Neural cell (in vitro differentiated cells): ENCODE results near the gene SF3B6. TPM values are rescaled to one million over a fixed set of nuclear protein-coding genes. Genes with fewer than 3 reads are reported as not detected.

ENCODE experiments used
- H2AFZ ChIP-seq: fragments of 200-600, 300-800 bp; sonication (generic), shearing (Covaris generic); 2 replicates; pipeline ENCODE4 v1.6.0; 2014; ENCODE audit warnings: low read depth, mild to moderate bottlenecking, antibody characterized with exemption, low read length, moderate library complexity
- H3F3A ChIP-seq: fragments of 200-600 bp; shearing (Covaris generic); 2 replicates; pipeline ENCODE4 v1.6.1; 2016; ENCODE audit warnings: mild to moderate bottlenecking, moderate library complexity, mixed read lengths, antibody characterized with exemption, low read length; ENCODE audit not compliant: insufficient read depth, poor library complexity, severe bottlenecking
- H3K27ac ChIP-seq: fragments of 200-600, 300-800 bp; sonication (generic), shearing (Covaris generic); 2 replicates; pipeline ENCODE4 v1.5.1; 2014; ENCODE audit warnings: mild to moderate bottlenecking, low read length, moderate library complexity
- H3K27me3 ChIP-seq: fragments of 300-800, 200-600 bp; sonication (generic), shearing (Covaris generic); 2 replicates; pipeline ENCODE4 v1.6.0; 2014; ENCODE audit warnings: mild to moderate bottlenecking, low read depth, low read length, moderate library complexity; ENCODE audit not compliant: insufficient read depth
- H3K36me3 ChIP-seq: fragments of 300-800, 200-600 bp; sonication (generic), shearing (Covaris generic); 2 replicates; pipeline ENCODE4 v1.5.1; 2014; ENCODE audit warnings: mild to moderate bottlenecking, antibody characterized with exemption, low read length, moderate library complexity; ENCODE audit not compliant: insufficient read depth
- H3K4me2 ChIP-seq: fragments of 300-800, 200-600 bp; sonication (generic), shearing (Covaris generic); 2 replicates; pipeline ENCODE4 v1.6.0; 2014; ENCODE audit warnings: mild to moderate bottlenecking, low read length
- H3K4me3 ChIP-seq: fragments of 300-800, 200-600 bp; sonication (generic), shearing (Covaris generic); 2 replicates; pipeline ENCODE4 v1.5.1; 2014; ENCODE audit warnings: mild to moderate bottlenecking, low read length, moderate library complexity
- H3K79me2 ChIP-seq: fragments of 200-600 bp; shearing (Covaris generic); replicated peaks from 2 replicates; pipeline ENCODE4 v1.6.0; 2014; ENCODE audit warnings: mild to moderate bottlenecking, low read length, moderate library complexity; ENCODE audit not compliant: insufficient read depth
- H3K9ac ChIP-seq: fragments of 300-800, 200-600 bp; sonication (generic), shearing (Covaris generic); 2 replicates; pipeline ENCODE4 v1.6.1; 2016; ENCODE audit warnings: mild to moderate bottlenecking, low read length, mixed read lengths
- H3K9me2 ChIP-seq: fragments of 200-600 bp; shearing (Covaris generic); 2 replicates; pipeline ENCODE4 v1.6.1; 2016; ENCODE audit warnings: mild to moderate bottlenecking, low read length, mixed read lengths; ENCODE audit not compliant: insufficient read depth
- H3K9me3 ChIP-seq: fragments of 200-600, 300-800 bp; sonication (generic), shearing (Covaris generic); 2 replicates; pipeline ENCODE4 v1.6.1; 2016; ENCODE audit warnings: mild to moderate bottlenecking, mixed run types, low read length, moderate library complexity, mixed read lengths
- H4K20me1 ChIP-seq: fragments of 200-600 bp; shearing (Covaris generic); 2 replicates; pipeline ENCODE4 v1.6.1; 2016; ENCODE audit warnings: mild to moderate bottlenecking, mixed run types; ENCODE audit not compliant: insufficient read depth
- CTCF ChIP-seq: fragments of 450-650 bp; IDR thresholded peaks from 2 replicates; pipeline ENCODE4 v1.5.1; 2014; ENCODE audit warnings: antibody characterized with exemption, mild to moderate bottlenecking, moderate library complexity; ENCODE audit not compliant: poor library complexity, severe bottlenecking
- EP300 ChIP-seq: fragments of 450-650 bp; conservative IDR thresholded peaks from 2 replicates; pipeline ENCODE4 v1.6.1; 2014; ENCODE audit warnings: antibody characterized with exemption, mild to moderate bottlenecking, moderate library complexity; ENCODE audit not compliant: poor library complexity, severe bottlenecking
- EZH2 ChIP-seq: fragments of 200-600, 300-800 bp; shearing (Covaris generic), sonication (generic); IDR thresholded peaks from 2 replicates; pipeline ENCODE4 v1.6.1; 2014; ENCODE audit warnings: antibody characterized with exemption, low read length, borderline replicate concordance, mild to moderate bottlenecking; ENCODE audit not compliant: insufficient read depth, poor library complexity, severe bottlenecking
- MXI1 ChIP-seq: fragments of 450-650 bp; conservative IDR thresholded peaks from 2 replicates; pipeline ENCODE4 v1.6.1; 2014; ENCODE audit warnings: antibody characterized with exemption, mild to moderate bottlenecking; ENCODE audit not compliant: poor library complexity, severe bottlenecking
- POLR2AphosphoS5 ChIP-seq: IDR thresholded peaks from 2 replicates; pipeline ENCODE4 v1.6.1; 2012
- REST ChIP-seq: IDR thresholded peaks from 2 replicates; pipeline ENCODE4 v1.6.1; 2012; ENCODE audit warnings: borderline replicate concordance
- SMC3 ChIP-seq: fragments of 450-650 bp; conservative IDR thresholded peaks from 2 replicates; pipeline ENCODE4 v1.6.1; 2014; ENCODE audit warnings: antibody characterized with exemption, mild to moderate bottlenecking, moderate library complexity; ENCODE audit not compliant: poor library complexity
- TAF1 ChIP-seq: IDR thresholded peaks from 2 replicates; pipeline ENCODE4 v1.6.1; 2012; ENCODE audit warnings: low read depth
- polyA plus RNA-seq: library from polyadenylated mRNA; depleted of rRNA; stranded (reverse); fragments of >200 nt; gene quantifications from 2 replicates; pipeline ENCODE4 v1.2.3, GENCODE V29; 2014

SF3B6 gene
- polyA plus RNA-seq, 1 donor from 2014 or later: 442 TPM

GRCh38 chr2:24121469-24121868 is 45.3 kb upstream of the SF3B6 start:
- H3K36me3 ChIP-seq: no peaks in the 10 kb centered on the region
- H4K20me1 ChIP-seq: no peaks in the 10 kb centered on the region
- H3F3A ChIP-seq: no peaks in the 10 kb centered on the region
- no peak overlapping the region for H3K4me2 ChIP-seq
- H3K79me2 ChIP-seq: no peaks in the 10 kb centered on the region
- H3K27me3 ChIP-seq: no peaks in the 10 kb centered on the region
- no peaks in the 10 kb centered on the region for H3K9me3 ChIP-seq
- no peak overlapping the region for H2AFZ ChIP-seq
- no peak for TF ChIP-seq REST
- no peak for TF ChIP-seq TAF1
- TF ChIP-seq MXI1: no peak
- no peak for TF ChIP-seq POLR2AphosphoS5
- TF ChIP-seq EP300: no peak
- no peak for TF ChIP-seq CTCF
- TF ChIP-seq SMC3: no peak
- H3K9ac ChIP-seq: no peak overlapping the region
- no peak overlapping the region for H3K27ac ChIP-seq
- no peaks in the 10 kb centered on the region for H3K9me2 ChIP-seq
- H3K4me3 ChIP-seq: no peak overlapping the region

- Histone ChIP-seq H3K79me2 (no peaks in the 10 kb centered on the region), H4K20me1 (no peaks in the 10 kb centered on the region), H3K4me3 (no peak overlapping the region), H3K36me3 (no peaks in the 10 kb centered on the region), H3K27me3 (no peaks in the 10 kb centered on the region), H3K27ac (no peak overlapping the region), H3K9me2 (no peaks in the 10 kb centered on the region), H3K4me2 (no peak overlapping the region), H3F3A (no peaks in the 10 kb centered on the region), H3K9ac (no peak overlapping the region), H3K9me3 (no peaks in the 10 kb centered on the region), H2AFZ (no peak overlapping the region)
- no peak for TF ChIP-seq EZH2
Observed at GRCh38 chr2:24121066-24121465, 44.9 kb upstream of the SF3B6 start.

- Histone ChIP-seq H3K36me3 (no peaks in the 10 kb centered on the region), H3F3A (no peaks in the 10 kb centered on the region), H3K27me3 (no peaks in the 10 kb centered on the region)
Observed at GRCh38 chr2:24117902-24118301, 41.8 kb upstream of the SF3B6 start.

More at GRCh38 chr2:24117902-24118301, 41.8 kb upstream of the SF3B6 start:
- no peaks in the 10 kb centered on the region for H3K9me2 ChIP-seq
- H3K79me2 ChIP-seq: no peaks in the 10 kb centered on the region
- H3K4me2 ChIP-seq: peak overlapping the region; percentile 26
- no peak overlapping the region for H2AFZ ChIP-seq
- H3K9ac ChIP-seq: peak overlapping the region; percentile 25
- peak; percentile 47 for TF ChIP-seq EP300
- no peak for TF ChIP-seq REST
- TF ChIP-seq TAF1: no peak
- no peak for TF ChIP-seq SMC3
- peak; percentile 31 for TF ChIP-seq POLR2AphosphoS5
- no peak for TF ChIP-seq CTCF
- H3K27ac ChIP-seq: peak overlapping the region; percentile 73
- no peaks in the 10 kb centered on the region for H3K9me3 ChIP-seq
- H4K20me1 ChIP-seq: no peaks in the 10 kb centered on the region
- peak overlapping the region; percentile 24 for H3K4me3 ChIP-seq
